ENCODE data around the gene DKK1.

DKK1 gene

GRCh38 chr10:52313933-52314821 is at the start of gene DKK1:
TSS of gene DKK1 (plus strand) at chr10:52314281. CDS start at chr10:52314435, 154 bp downstream.
- DNase-seq (ENCODE audit: low read depth in 2 of 2): peak in 1 of 2 experiments; percentile 21

- no peak for DNase-seq (ENCODE audit: low read depth in 2 of 2)
These were observed 48.8 kb upstream of the DKK1 start for GRCh38 chr10:52265131-52265926.

- DNase-seq (ENCODE audit: low read depth in 2 of 2): no peak
These were observed 47.2 kb upstream of the DKK1 start for GRCh38 chr10:52266858-52267257.

GRCh38 chr10:52268790-52269189 is 45.3 kb upstream of the DKK1 start:
- no peak for DNase-seq (ENCODE audit: low read depth in 2 of 2)

- DNase-seq (ENCODE audit: low read depth in 2 of 2): no peak
These were observed 44.8 kb upstream of the DKK1 start for GRCh38 chr10:52269233-52269632.

GRCh38 chr10:52276163-52276562 is 37.9 kb upstream of the DKK1 start:
- no peak for DNase-seq (ENCODE audit: low read depth in 2 of 2)

- no peak for DNase-seq (ENCODE audit: low read depth in 2 of 2)
These were observed 37.1 kb upstream of the DKK1 start for GRCh38 chr10:52276986-52277385.

- DNase-seq (ENCODE audit: low read depth in 2 of 2): no peak
These were observed 34.5 kb upstream of the DKK1 start for GRCh38 chr10:52279546-52279945.

- no peak for DNase-seq (ENCODE audit: low read depth in 2 of 2)
These were observed 34.0 kb upstream of the DKK1 start for GRCh38 chr10:52280051-52280450.

GRCh38 chr10:52283174-52283573 is 30.9 kb upstream of the DKK1 start:
- no peak for DNase-seq (ENCODE audit: low read depth in 2 of 2)

GRCh38 chr10:52284416-52285013 is 29.6 kb upstream of the DKK1 start:
- no peak for DNase-seq (ENCODE audit: low read depth in 2 of 2)

- DNase-seq (ENCODE audit: low read depth in 2 of 2): no peak
These were observed 26.2 kb upstream of the DKK1 start for GRCh38 chr10:52287866-52288265.

GRCh38 chr10:52297747-52298146 is 16.3 kb upstream of the DKK1 start:
- no peak for DNase-seq (ENCODE audit: low read depth in 2 of 2)

GRCh38 chr10:52300599-52301277 is 13.3 kb upstream of the DKK1 start:
- DNase-seq (ENCODE audit: low read depth in 2 of 2): no peak

- DNase-seq (ENCODE audit: low read depth in 2 of 2): peak in 1 of 2 experiments; percentile 25
These were observed 5.6 kb upstream of the DKK1 start for GRCh38 chr10:52308251-52309031.

GRCh38 chr10:52312942-52313255 is 1.2 kb upstream of the DKK1 start:
- no peak for DNase-seq (ENCODE audit: low read depth in 2 of 2)

- DNase-seq (ENCODE audit: low read depth in 2 of 2): no peak
These were observed 687 bp upstream of the DKK1 start for GRCh38 chr10:52313256-52313932.

GRCh38 chr10:52314822-52315552 is 906 bp downstream of the DKK1 start:
- DNase-seq (ENCODE audit: low read depth in 2 of 2): no peak

GRCh38 chr10:52316001-52316400 is 1.9 kb downstream of the DKK1 start:
- no peak for DNase-seq (ENCODE audit: low read depth in 2 of 2)

GRCh38 chr10:52316500-52316899 is 2.4 kb downstream of the DKK1 start:
- no peak for DNase-seq (ENCODE audit: low read depth in 2 of 2)
